Measurements from ENCODE around the gene ENTPD1.

ENTPD1 gene

DNA sequence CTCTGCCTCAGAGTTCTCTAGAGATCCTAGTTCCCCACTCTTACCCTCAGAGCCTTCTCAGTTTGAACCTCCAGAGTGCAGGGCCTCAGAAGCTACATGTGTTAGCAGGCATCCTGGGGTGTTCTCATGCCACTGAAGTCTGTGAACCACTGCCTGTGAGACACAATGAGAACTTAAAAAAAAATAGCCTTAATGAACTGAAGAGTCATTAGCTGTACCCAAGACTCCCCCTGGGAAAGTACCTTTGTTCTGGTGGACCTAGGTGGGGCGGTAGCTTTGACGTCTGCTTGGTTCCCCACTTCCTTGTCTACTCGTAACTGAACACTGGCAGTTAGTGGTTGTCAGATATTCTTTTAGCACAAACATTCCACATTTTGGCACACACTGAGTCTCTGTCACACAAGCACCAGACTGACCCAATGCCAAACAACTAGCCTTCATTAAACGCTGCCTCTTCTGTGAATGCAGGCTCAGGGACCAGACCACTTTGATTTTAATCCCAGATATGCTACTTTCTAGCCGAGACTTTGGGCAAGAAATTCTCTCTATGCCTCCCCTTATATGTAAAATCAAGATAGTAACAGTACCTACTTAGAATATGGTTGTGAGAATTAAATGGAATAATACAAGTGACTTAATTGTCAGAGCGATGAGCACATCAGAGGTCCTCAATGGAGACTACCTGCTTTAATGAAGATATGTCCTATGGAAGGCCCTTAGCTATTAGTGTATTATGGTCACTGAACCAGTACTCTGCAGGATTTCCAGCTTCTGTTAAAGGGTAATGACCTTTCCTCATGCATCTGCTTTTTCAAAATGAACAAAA lies 76.5 kb downstream of the ENTPD1 start:
- no peak for DNase-seq (ENCODE audit: low spot score)

DNA sequence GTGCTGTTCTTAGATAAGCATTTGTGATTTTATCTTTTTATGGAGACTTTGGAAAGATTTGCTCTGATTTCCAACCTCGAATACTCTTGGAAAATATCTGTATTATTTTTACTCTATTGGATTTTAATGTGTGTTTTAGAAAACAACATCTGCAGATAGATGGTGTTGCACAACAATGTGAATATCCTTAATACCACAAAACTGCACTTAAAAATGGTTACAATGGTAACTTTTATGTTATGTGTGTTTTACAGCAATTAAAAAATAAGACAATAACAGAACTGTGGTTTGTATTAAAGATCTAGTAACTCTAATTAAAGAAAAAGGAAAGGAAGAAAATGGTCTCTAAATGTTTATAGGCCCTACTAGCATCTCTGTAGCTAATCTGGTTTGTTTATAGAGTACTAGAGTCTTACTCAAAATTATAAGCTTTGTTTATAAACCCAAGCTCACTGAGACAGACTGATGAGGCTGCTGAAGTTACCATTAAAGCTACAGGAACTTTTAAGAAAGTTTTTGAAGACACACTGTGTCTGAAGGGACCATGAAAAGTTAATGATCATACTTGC lies 77.2 kb downstream of the ENTPD1 start:
- DNase-seq (ENCODE audit: low spot score), result no peak

DNA sequence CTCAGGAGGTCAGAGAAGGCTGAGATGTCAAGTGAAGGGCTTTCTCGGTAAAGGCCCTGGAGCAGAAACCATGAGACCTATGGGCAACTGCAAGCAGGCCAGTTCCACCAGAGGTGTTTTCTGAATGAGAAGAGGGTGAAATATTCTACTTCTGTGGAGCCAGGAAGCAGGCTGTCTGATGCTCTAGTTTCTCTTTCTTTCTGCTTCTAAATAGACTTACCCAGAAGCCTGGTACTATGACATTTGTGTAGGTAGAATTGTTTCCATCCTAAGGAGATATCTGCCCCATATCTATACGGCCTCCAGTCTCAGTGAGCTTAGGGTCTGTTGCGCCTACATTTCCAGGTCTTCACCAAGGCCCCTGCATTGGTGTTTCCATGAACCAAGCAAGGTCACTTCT lies 78.4 kb downstream of the ENTPD1 start:
- no peak for DNase-seq (ENCODE audit: low spot score)

DNA sequence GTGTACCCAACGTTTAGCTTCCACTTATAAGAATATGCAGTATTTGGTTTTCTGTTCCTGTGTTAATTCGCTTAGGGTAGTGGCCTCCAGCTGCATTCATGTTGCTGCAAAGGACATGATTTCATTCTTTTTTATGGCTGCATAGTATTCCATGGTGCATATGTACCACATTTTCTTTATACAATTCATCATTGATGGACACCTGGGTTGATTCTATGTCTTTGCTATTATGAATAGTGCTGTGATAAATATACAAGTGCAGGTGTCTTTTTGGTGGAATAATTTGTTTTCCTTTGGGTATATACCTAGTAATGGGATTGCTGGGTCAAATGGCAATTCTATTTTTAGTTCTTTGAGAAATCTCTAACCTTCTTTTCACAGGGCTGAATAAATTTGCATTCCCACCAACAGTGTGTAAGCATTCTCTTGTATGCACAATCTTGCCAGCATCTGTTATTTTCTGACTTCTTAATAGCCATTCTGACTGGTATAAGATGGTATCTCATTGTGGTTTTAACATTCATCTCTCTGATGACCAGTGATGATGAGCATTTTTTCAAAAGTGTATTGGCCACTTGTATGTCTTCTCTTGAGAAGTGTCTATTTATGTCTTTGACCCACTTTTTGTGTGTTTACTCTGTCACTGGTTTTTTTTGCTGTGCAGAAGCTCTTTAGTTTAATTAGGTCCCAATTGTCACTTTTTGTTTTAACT lies 79.3 kb downstream of the ENTPD1 start:
- no peak for DNase-seq (ENCODE audit: low spot score)

DNA sequence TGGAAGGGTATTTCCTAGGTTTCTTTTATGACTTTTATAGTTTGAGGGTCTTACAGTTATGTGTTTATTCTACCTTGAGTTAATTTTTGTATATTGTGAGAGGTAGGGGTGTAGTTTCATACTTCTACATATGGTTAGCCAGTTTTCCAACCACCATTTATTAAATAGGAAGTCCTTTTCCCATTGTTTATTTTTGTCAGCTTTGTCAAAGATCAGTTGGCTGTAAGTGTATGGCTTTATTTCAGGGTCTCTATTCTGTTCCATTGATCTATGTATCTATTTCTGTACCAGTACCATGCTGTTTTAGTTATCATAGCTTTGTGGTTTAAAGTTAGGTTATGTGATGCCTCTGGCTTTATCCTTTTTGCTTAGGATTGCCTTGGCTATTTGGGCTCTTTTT lies 79.9 kb downstream of the ENTPD1 start:
- no peak for DNase-seq (ENCODE audit: low spot score)

DNA sequence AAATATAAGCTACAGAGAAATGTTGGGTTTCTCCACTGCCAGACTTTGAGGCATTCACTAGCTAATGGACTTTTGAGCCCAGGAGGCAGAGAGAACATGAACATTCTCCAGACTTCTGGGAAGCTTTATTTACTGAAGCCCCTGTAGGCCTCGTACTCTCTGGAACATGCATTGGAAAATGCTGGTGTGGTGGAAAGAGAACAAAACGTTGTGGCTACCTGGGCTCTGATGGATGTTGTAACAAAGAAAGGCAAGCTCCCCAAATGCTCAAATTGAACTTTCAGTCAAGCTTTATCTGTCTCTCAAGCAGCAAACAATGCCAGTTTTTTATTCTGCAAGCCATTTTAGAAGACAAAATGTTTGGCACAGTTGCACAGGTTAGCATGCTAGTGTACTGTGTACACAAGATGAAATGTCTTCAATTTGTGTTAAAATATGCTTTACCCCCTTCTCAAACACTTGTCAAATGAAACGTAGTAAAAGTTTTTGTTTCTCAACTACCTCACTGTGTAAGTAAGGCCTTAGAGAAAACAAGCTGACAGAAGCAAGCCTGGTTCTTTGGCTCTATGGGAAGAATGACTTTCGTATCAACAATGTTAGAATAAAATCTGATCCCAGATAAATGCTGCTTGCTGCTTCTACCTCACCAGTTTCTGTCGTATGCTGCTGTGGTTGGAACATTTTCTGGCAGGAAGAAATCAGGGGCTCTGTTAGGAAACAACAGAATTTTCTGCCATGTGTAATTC lies 80.8 kb downstream of the ENTPD1 start:
- DNase-seq (ENCODE audit: low spot score), result no peak

DNA sequence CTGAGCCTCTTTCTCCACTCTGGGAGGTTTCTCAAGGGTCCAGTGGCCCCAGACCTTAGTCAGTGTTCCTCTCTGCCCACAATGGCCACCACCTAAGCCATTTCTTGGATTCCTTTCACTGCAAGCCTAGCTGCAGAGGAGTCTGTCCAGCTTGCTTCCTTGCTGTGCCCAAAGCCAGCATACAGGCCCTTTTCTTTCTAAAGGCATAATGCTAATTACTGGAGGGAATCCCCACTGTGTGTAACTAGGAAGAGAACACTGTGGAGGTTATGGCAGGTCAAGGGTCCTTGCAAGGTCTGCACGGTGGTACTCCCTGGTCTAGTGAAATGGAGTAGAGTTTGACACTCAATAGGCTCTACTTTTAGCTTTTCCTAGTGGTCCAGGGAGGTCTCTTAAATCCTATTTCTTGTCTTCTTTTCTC lies 81.4 kb downstream of the ENTPD1 start:
- no peak for DNase-seq (ENCODE audit: low spot score)

DNA sequence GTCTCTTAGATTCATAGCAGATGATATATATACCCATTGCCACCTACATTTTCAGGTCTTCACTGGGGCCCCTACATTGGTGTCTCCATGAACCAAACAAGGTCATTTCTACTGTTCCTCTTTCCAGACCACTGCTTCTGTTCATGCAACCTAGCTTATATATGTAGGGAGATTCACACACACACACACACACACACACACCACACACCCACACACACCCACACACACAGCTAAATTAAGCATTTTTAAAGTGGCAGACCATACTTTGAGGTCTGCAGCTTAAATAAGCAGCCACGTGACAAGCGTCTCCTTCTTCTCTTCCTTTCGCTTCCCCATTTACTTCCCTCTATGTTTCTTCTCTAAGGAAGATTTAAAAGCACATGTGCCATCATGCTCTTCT lies 81.8 kb downstream of the ENTPD1 start:
- DNase-seq (ENCODE audit: low spot score), result peak; percentile 19

DNA sequence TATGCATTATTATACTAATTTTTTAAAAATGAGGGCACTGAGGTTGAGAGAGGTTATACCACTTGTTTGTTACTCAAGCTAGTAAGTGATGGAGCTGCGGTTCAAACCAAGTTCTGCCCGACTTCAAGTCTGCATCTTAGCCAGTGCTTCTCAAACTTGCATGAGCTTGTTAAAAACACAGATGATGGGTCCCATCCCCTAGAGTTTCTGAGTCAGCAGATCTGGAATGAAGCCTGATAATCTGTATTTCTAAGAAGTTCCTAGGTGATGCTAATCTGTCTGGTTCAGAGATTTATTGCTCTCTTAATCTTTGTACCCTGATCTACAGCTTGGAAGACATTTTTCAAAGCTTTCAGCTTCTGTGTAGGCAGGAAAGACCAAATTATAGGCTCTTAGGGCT lies 84.2 kb downstream of the ENTPD1 start:
- no peak for DNase-seq (ENCODE audit: low spot score)

DNA sequence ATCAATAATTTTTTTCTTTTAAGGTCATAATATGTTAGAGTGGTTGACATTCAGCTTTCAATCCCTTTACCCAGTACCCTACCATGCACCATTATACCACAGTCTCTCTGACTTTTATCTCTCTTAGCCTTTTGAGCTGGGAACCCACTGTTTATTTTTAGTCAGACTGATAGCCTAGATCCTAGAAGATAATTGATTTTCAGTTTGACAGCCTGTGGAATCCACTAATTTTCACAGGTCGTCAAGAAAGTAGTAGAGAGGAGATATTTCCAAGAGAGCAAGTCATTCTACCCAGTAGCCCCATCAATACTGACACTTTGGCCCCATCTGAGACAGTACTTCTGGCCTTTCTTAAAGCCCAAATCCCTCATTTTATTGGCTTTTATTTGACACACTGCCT lies 84.7 kb downstream of the ENTPD1 start:
- DNase-seq (ENCODE audit: low spot score), result no peak

DNA sequence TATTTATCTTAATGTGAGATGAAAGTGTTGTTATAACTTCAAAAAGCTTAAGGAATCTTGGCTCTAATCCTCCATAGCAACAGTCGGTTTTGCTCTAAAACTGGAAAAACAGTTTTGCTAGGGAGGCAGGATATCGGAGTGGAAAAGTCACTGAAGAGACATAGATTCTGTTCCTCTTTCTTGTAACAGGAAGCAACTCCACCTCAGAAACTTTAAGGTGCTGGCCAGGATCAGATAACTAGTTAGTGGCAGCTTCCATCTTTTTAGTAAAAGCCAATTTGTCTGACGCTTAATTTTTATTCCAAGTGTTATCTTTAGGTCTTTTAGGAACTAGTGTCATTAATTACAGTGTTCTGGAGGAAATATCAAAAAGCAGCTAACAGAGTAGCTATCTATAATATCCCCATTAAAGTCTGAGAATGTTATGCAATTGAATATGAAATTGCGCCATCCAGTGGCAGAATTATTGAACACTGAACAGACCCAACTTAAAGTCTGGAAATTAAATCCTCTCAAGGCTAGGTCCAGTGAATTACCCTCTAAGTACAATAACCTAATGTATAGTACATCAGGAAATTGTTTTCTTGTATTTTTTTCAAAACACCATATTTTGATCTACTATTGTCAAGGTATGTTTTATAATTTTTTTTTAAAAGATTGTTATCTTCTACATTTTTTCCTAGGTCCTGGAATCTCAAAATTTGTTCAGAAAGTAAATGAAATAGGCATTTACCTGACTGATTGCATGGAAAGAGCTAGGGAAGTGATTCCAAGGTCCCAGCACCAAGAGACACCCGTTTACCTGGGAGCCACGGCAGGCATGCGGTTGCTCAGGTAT lies 85.9 kb downstream of the ENTPD1 start:
- DNase-seq (ENCODE audit: low spot score), result peak; percentile 30

DNA sequence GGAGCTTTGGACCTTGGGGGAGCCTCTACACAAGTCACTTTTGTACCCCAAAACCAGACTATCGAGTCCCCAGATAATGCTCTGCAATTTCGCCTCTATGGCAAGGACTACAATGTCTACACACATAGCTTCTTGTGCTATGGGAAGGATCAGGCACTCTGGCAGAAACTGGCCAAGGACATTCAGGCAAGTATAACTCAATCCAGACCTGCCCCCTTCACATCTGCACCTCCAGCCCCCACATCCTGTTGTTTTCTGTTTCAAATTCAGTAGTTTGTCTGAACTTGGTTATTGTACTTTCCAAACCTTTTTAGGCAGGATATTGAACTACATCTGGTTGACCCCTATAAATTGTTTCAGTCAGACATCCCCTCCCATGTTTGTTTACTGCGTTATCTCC lies 89.4 kb downstream of the ENTPD1 start:
- DNase-seq (ENCODE audit: low spot score), result no peak

DNA sequence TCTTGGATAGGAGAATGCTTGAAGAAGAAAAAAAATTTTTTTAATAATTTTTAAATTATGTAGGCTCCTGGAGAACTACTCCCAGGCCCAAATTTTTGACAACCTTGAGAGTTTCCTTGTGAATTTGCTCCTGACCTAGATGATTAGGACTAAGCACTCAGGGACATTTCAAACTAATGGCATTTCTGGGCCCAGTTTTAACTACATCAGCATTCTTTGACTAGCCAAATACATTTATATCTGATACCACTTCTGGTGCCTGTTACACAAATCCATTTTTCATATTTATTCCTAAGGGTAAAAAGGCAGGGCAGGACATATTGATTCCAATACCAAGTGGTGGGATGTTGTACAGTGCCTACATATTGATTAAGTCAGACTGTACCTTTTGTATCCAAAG lies 91.0 kb downstream of the ENTPD1 start:
- DNase-seq (ENCODE audit: low spot score), result no peak

DNA sequence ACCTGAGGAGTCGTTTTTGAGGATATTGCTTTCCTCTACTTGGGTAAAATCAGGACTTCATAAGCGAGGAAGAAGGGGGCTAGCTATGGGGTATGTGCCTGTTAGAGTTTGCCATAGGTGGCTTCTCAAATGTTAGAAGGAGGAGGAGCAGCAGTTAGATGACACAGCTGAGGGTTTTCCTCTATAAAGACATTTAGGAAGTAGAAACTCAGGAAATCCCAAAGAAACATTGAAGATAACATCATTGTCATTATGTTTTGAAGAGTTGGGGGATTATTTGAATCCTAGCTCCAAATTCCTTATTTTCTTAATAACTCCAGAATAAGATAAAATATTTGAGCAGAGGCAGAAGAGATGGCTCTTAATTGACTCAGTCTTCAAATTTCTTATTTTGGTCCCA lies 92.9 kb downstream of the ENTPD1 start:
- no peak for DNase-seq (ENCODE audit: low spot score)

DNA sequence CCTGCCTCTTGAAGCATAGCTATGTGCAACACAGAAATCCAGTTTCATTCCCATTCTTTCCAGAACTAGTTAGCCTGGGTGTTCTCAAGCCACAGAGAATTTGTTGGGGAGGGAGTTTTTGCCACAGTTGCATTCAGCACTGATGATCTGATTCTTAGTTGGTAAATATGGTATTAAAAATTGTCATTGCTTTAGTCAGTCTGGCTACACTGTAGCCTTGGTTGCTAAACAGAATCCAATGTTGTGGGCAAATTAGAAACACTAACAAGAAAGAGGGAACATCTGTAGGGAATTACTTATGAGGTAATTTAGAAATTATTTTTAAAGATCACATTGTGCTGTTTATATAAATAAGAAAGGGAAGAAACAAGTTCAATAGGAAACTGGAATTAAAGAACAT lies 94.8 kb downstream of the ENTPD1 start:
- DNase-seq (ENCODE audit: low spot score), result no peak

DNA sequence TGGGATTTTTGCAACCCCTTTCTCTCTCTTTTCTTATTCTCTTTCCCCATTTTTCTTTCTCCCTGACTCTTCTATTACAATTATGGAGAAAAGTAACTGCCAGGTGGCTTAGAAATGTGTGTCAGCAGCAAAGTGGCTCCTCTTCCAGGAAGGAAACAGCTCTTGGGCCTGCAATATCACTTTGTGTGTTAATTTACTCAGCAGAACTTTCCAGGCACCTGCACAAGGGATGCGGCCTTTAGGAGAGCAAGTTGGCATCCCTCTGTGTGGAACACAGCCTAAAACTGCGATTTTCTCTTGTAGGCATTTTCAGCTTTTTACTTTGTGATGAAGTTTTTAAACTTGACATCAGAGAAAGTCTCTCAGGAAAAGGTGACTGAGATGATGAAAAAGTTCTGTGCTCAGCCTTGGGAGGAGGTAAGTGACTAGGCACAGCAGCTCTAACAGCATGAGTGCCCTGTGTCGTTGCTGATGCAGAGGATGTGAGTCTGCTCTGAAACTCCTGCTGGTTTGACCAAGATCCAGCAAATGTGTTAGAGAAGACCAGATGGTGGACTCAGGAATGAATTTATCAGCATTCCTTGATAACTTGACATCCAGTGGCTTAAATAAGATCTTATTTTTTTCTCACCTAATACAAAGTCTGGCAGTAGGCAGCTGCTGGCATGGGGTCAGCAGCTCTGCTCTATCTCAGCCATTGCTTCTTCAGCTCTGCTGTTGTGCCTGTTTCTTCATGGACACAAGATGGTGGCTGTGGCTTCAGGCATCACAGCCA lies 104.4 kb downstream of the ENTPD1 start:
- no peak for DNase-seq (ENCODE audit: low spot score)

DNA sequence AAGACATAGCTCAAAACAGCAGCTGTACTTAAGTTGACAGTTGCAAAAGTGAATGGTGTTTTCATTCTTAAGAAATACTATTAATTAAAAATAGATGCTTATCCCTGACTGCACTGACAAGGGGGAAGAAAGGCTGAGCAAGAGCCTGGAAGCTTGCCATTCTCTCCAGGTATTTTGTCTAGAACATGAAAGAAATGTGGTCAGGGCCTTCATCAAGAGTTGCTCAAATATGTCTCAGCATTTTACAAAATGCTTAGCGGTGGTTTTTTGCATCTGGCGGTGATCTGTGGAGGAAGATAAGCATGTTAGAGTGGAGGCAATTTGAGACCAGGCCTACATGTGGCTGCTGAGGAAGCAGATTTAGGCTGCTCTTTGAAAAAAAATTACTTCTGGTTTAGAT lies 105.4 kb downstream of the ENTPD1 start:
- no peak for DNase-seq (ENCODE audit: low spot score)

DNA sequence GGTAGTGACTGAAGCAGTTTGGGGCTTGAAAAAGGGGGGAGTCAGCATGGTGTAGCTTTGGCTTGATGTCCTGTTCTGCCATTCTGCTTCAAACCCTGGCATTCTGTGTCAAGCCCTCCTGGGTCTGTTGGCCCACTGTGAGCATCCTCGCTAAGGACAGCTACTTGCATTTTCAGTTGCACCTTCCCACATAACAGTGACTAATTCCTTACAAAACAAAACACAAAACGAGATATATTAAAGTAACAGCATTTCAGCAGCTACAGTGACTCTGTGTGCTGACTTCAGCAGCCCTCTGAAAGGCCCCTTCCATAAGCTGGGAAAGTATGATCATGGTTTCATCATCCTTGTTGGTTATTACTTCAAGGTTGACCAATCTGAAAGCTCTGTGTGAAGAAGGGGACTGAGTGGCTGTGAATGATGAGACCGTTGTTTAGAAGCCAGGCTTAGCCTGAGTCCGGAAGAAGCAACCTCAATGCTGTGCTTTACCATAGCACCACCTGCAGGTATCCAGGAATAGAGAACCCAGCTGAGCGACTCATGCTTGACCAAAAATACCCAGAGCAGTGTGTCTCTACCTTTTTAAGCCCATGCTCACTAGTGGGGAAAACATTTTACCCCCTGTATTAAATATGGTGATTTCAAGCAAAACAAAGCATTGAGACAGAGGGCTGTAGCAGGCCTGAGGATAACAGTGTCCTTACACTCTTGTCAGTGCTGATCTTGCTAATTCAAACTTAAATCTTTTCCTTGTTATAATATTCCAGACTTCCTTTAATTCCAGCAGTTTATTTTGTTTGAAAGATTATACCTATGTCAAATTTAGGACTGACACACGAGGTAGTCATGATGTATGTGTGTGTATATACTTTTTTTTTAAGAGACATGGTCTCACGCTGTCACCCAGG lies 109.2 kb downstream of the ENTPD1 start:
- peak; percentile 18 for DNase-seq (ENCODE audit: low spot score)

DNA sequence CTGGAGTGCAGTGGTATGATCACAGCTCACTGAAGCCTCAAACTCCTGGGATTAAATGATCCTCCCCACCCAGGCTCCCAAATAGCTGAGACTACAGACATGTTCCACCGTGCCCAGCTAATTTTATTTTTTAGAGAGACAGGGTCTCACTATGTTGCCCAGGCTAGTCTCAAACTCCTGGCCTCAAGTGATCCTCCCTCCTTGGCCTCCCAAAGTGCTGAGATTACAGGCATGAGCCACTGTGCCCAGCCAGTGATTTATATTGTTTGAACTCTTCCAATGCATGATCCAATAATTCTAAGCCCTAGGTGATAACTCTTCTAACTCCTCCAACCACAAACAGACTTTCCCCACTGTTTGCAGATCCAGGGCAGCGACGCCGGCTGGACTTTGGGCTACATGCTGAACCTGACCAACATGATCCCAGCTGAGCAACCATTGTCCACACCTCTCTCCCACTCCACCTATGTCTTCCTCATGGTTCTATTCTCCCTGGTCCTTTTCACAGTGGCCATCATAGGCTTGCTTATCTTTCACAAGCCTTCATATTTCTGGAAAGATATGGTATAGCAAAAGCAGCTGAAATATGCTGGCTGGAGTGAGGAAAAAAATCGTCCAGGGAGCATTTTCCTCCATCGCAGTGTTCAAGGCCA lies 110.0 kb downstream of the ENTPD1 start:
- no peak for DNase-seq (ENCODE audit: low spot score)

Data from putamen (tissue), 1 donor.